Measurements from ENCODE around the gene BFSP1.

BFSP1 gene

DNA sequence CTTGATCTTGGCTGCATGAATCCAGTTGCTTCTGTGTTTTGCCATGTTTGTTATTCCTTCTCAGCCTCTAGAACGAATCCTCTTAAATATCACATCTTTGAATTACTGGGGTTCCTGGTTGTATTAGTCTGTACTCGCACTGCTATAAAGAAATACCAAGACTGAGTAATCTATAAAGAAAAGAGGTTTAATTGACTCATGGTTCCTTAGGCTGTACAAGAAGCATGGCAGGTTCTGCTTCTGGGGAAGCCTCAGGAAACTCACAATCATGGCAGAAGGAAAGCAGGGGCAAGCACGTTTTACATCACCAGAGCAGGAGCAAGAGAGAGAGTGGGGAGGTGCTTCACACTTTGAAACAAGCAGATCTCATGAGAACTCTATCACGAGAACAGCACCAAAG is 18.0 kb upstream of the BFSP1 start:
- no peak overlapping the region for H3K27ac ChIP-seq (ENCODE audit: low read length)
- no peak overlapping the region for H3K4me3 ChIP-seq (ENCODE audit: low read length)
- no peaks in the 10 kb centered on the region for H3K36me3 ChIP-seq (ENCODE audit: insufficient read depth, low read depth, low read length)
- no peak overlapping the region for H3K9ac ChIP-seq (ENCODE audit: low read depth, low read length)
- H3K27me3 ChIP-seq (ENCODE audit: insufficient read depth, low read length) = no peaks in the 10 kb centered on the region
- H3K9me3 ChIP-seq (ENCODE audit: insufficient read depth, low read depth, low read length) = no peaks in the 10 kb centered on the region
- H3K4me1 ChIP-seq (ENCODE audit: insufficient read depth, low read length) = no peaks in the 10 kb centered on the region

GRCh38 chr20:17545127-17545526 is 13.9 kb upstream of the BFSP1 start:
- Histone ChIP-seq H3K9me3 (ENCODE audit: insufficient read depth, low read depth, low read length) (no peaks in the 10 kb centered on the region), H3K27ac (ENCODE audit: low read length) (no peak overlapping the region), H3K4me3 (ENCODE audit: low read length) (no peak overlapping the region), H3K9ac (ENCODE audit: low read depth, low read length) (no peak overlapping the region), H3K27me3 (ENCODE audit: insufficient read depth, low read length) (no peaks in the 10 kb centered on the region), H3K4me1 (ENCODE audit: insufficient read depth, low read length) (no peaks in the 10 kb centered on the region), H3K36me3 (ENCODE audit: insufficient read depth, low read depth, low read length) (no peaks in the 10 kb centered on the region)

- H3K27me3 ChIP-seq (ENCODE audit: insufficient read depth, low read length) = peaks cover under 1% of the 10 kb centered on the region; the same call in 1 of the 2 replicates
- no peaks in the 10 kb centered on the region for H3K4me1 ChIP-seq (ENCODE audit: insufficient read depth, low read length)
- no peaks in the 10 kb centered on the region for H3K9me3 ChIP-seq (ENCODE audit: insufficient read depth, low read depth, low read length)
- H3K9ac ChIP-seq (ENCODE audit: low read depth, low read length) = no peak overlapping the region
- H3K27ac ChIP-seq (ENCODE audit: low read length) = no peak overlapping the region
- H3K4me3 ChIP-seq (ENCODE audit: low read length) = no peak overlapping the region
- H3K36me3 ChIP-seq (ENCODE audit: insufficient read depth, low read depth, low read length) = no peaks in the 10 kb centered on the region
These were observed 12.5 kb upstream of the BFSP1 start for GRCh38 chr20:17543531-17544131.

- no peak overlapping the region for H3K9ac ChIP-seq (ENCODE audit: low read depth, low read length)
- no peak overlapping the region for H3K4me3 ChIP-seq (ENCODE audit: low read length)
- peaks cover 4% of the 10 kb centered on the region; the same call in 1 of the 2 replicates for H3K27me3 ChIP-seq (ENCODE audit: insufficient read depth, low read length)
- no peaks in the 10 kb centered on the region for H3K36me3 ChIP-seq (ENCODE audit: insufficient read depth, low read depth, low read length)
- no peaks in the 10 kb centered on the region; the same call in 1 of the 2 replicates for H3K4me1 ChIP-seq (ENCODE audit: insufficient read depth, low read length)
- no peaks in the 10 kb centered on the region for H3K9me3 ChIP-seq (ENCODE audit: insufficient read depth, low read depth, low read length)
- no peak overlapping the region for H3K27ac ChIP-seq (ENCODE audit: low read length)
These were observed 11.8 kb upstream of the BFSP1 start for GRCh38 chr20:17542993-17543412.

DNA sequence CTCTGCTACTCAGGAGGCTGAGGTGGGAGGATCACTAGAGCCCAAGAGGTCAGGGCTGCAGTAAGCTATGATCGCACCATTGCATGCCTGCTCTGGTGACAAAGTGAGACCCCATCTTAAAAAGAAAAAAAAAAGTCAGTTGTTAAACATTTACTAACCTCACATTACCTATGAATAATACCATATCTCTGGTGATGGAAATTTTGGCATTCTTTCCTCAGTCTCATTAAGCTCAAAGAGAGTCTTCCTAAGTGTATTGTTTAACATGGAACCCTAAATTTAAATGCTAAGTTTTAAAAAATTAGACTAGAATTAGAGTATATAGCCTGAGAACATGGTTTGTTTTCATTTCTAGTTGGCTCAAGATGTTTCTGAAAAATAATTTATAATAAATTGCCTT is 11.3 kb upstream of the BFSP1 start:
- no peak overlapping the region for H3K9ac ChIP-seq (ENCODE audit: low read depth, low read length)
- no peaks in the 10 kb centered on the region; the same call in 1 of the 2 replicates for H3K4me1 ChIP-seq (ENCODE audit: insufficient read depth, low read length)
- peaks cover 4% of the 10 kb centered on the region; the same call in 1 of the 2 replicates for H3K27me3 ChIP-seq (ENCODE audit: insufficient read depth, low read length)
- H3K27ac ChIP-seq (ENCODE audit: low read length) = no peak overlapping the region
- no peak overlapping the region for H3K4me3 ChIP-seq (ENCODE audit: low read length)
- no peaks in the 10 kb centered on the region for H3K36me3 ChIP-seq (ENCODE audit: insufficient read depth, low read depth, low read length)
- no peaks in the 10 kb centered on the region for H3K9me3 ChIP-seq (ENCODE audit: insufficient read depth, low read depth, low read length)

GRCh38 chr20:17541996-17542395 is 10.8 kb upstream of the BFSP1 start:
- Histone ChIP-seq H3K4me1 (ENCODE audit: insufficient read depth, low read length) (peaks cover 3% of the 10 kb centered on the region; the same call in 1 of the 2 replicates), H3K4me3 (ENCODE audit: low read length) (no peak overlapping the region), H3K27ac (ENCODE audit: low read length) (no peak overlapping the region), H3K27me3 (ENCODE audit: insufficient read depth, low read length) (peaks cover 4% of the 10 kb centered on the region; the same call in 1 of the 2 replicates), H3K9ac (ENCODE audit: low read depth, low read length) (no peak overlapping the region), H3K36me3 (ENCODE audit: insufficient read depth, low read depth, low read length) (no peaks in the 10 kb centered on the region), H3K9me3 (ENCODE audit: insufficient read depth, low read depth, low read length) (no peaks in the 10 kb centered on the region)

GRCh38 chr20:17541596-17541995 is 10.4 kb upstream of the BFSP1 start:
- Histone ChIP-seq H3K27ac (ENCODE audit: low read length) (no peak overlapping the region), H3K9ac (ENCODE audit: low read depth, low read length) (no peak overlapping the region), H3K27me3 (ENCODE audit: insufficient read depth, low read length) (peaks cover 4% of the 10 kb centered on the region; the same call in 1 of the 2 replicates), H3K36me3 (ENCODE audit: insufficient read depth, low read depth, low read length) (no peaks in the 10 kb centered on the region), H3K9me3 (ENCODE audit: insufficient read depth, low read depth, low read length) (no peaks in the 10 kb centered on the region), H3K4me1 (ENCODE audit: insufficient read depth, low read length) (peaks cover 5% of the 10 kb centered on the region), H3K4me3 (ENCODE audit: low read length) (no peak overlapping the region)

DNA sequence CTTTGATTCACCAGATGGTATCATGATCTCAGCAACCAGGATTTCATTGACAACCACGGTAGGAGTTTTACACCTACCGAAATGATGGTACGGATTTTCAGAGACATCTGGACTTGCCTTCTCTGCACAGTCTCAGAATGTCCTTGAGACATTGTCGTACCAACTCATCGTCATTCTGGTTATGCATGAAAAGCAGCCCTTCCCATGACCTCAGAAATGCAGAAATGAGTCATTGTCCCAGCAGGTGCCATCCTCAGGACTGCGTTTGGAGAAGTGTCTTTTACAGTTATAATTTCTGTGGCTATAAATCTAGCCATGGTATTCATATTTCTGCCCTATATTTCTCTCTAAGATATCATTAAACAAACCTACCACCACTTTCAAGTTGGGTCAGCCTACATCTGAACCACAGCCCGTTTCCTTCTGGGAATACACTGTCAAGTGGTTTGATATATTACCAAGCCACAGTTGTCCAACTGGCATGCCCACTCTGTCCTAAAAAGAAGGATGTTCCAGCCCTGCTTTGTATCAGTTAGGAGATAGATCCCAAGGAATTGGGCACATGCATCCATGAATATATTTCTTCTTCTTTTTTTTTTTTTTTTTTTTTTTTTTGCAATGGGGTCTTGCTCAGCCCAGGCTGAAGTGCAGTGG is 7.5 kb upstream of the BFSP1 start:
- Histone ChIP-seq H3K27me3 (ENCODE audit: insufficient read depth, low read length) (peaks cover 4% of the 10 kb centered on the region; the same call in 1 of the 2 replicates), H3K4me3 (ENCODE audit: low read length) (no peak overlapping the region), H3K36me3 (ENCODE audit: insufficient read depth, low read depth, low read length) (no peaks in the 10 kb centered on the region), H3K4me1 (ENCODE audit: insufficient read depth, low read length) (peaks cover 14% of the 10 kb centered on the region), H3K9me3 (ENCODE audit: insufficient read depth, low read depth, low read length) (no peaks in the 10 kb centered on the region), H3K9ac (ENCODE audit: low read depth, low read length) (no peak overlapping the region), H3K27ac (ENCODE audit: low read length) (no peak overlapping the region)

DNA sequence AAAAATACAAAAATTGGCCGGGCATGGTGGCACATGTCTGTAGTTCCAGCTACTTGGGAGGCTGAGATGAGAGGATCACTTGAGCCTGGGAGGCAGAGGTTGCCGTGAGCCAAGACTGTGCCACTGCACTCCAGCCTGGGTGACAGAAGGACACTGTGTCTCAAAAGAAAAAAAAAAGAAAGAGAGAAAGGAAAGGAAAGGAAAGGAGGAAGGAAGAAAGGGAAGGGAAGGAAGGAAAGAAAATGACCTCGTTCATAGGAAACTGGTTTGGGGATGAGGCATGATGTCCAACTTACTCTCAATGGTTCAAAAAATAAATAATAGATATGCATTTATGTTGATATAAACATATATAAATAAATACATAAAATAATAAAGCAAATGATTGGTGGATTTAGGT is 6.8 kb upstream of the BFSP1 start:
- H3K27me3 ChIP-seq (ENCODE audit: insufficient read depth, low read length) = peaks cover 4% of the 10 kb centered on the region; the same call in 1 of the 2 replicates
- no peaks in the 10 kb centered on the region for H3K36me3 ChIP-seq (ENCODE audit: insufficient read depth, low read depth, low read length)
- no peaks in the 10 kb centered on the region for H3K9me3 ChIP-seq (ENCODE audit: insufficient read depth, low read depth, low read length)
- H3K4me1 ChIP-seq (ENCODE audit: insufficient read depth, low read length) = peaks cover 19% of the 10 kb centered on the region
- H3K9ac ChIP-seq (ENCODE audit: low read depth, low read length) = no peak overlapping the region
- H3K4me3 ChIP-seq (ENCODE audit: low read length) = no peak overlapping the region
- H3K27ac ChIP-seq (ENCODE audit: low read length) = no peak overlapping the region

- Histone ChIP-seq H3K9me3 (ENCODE audit: insufficient read depth, low read depth, low read length) (no peaks in the 10 kb centered on the region), H3K36me3 (ENCODE audit: insufficient read depth, low read depth, low read length) (no peaks in the 10 kb centered on the region), H3K27me3 (ENCODE audit: insufficient read depth, low read length) (peaks cover 4% of the 10 kb centered on the region; the same call in 1 of the 2 replicates), H3K4me1 (ENCODE audit: insufficient read depth, low read length) (peaks cover 19% of the 10 kb centered on the region), H3K27ac (ENCODE audit: low read length) (no peak overlapping the region), H3K9ac (ENCODE audit: low read depth, low read length) (no peak overlapping the region), H3K4me3 (ENCODE audit: low read length) (no peak overlapping the region)
These were observed 5.8 kb upstream of the BFSP1 start for GRCh38 chr20:17536944-17537444.

- Histone ChIP-seq H3K27ac (ENCODE audit: low read length) (peak overlapping the region; percentile 50), H3K4me1 (ENCODE audit: insufficient read depth, low read length) (peaks cover 19% of the 10 kb centered on the region)
These were observed 2.9 kb upstream of the BFSP1 start for GRCh38 chr20:17534077-17534476.

GRCh38 chr20:17533396-17533795 is 2.2 kb upstream of the BFSP1 start:
- H3K36me3 ChIP-seq (ENCODE audit: insufficient read depth, low read depth, low read length) = no peaks in the 10 kb centered on the region
- H3K9me3 ChIP-seq (ENCODE audit: insufficient read depth, low read depth, low read length) = no peaks in the 10 kb centered on the region
- H3K4me3 ChIP-seq (ENCODE audit: low read length) = no peak overlapping the region
- H3K27me3 ChIP-seq (ENCODE audit: insufficient read depth, low read length) = peaks cover 22% of the 10 kb centered on the region
- peak overlapping the region; percentile 50 for H3K27ac ChIP-seq (ENCODE audit: low read length)
- H3K9ac ChIP-seq (ENCODE audit: low read depth, low read length) = no peak overlapping the region; the same call in 1 of the 2 replicates
- peaks cover 19% of the 10 kb centered on the region for H3K4me1 ChIP-seq (ENCODE audit: insufficient read depth, low read length)

More at GRCh38 chr20:17534077-17534476, 2.9 kb upstream of the BFSP1 start:
- H3K9me3 ChIP-seq (ENCODE audit: insufficient read depth, low read depth, low read length) = no peaks in the 10 kb centered on the region
- peak overlapping the region; percentile 9; the same call in 1 of the 2 replicates for H3K4me3 ChIP-seq (ENCODE audit: low read length)
- no peaks in the 10 kb centered on the region for H3K36me3 ChIP-seq (ENCODE audit: insufficient read depth, low read depth, low read length)
- H3K9ac ChIP-seq (ENCODE audit: low read depth, low read length) = no peak overlapping the region; the same call in 1 of the 2 replicates
- H3K27me3 ChIP-seq (ENCODE audit: insufficient read depth, low read length) = peaks cover 22% of the 10 kb centered on the region

Data from iPS-20b (cell line).